Hepatocyte (in vitro differentiated cells): ENCODE data around the gene PLTP.

ENCODE experiments used
- CTCF ChIP-seq: fragments of 200-600 bp; sonication (generic); IDR thresholded peaks from 2 replicates; pipeline ENCODE4 v1.5.1; 2016; ENCODE audit warnings: antibody characterized with exemption, mild to moderate bottlenecking; ENCODE audit not compliant: poor library complexity
- EZH2 ChIP-seq: fragments of 200-600 bp; sonication (generic); IDR thresholded peaks from 2 replicates; pipeline ENCODE4 v1.6.1; 2016; ENCODE audit warnings: antibody characterized with exemption, mild to moderate bottlenecking, borderline replicate concordance

GRCh38 chr20:45883100-45883469 is 28.9 kb downstream of the PLTP start:
- TF ChIP-seq CTCF (no peak), EZH2 (no peak)
